Heart left ventricle (tissue), 13 donors: ENCODE results near the gene CGB3.

ENCODE experiments used
- POLR2A ChIP-seq, 2 donors: fragments of 450-650 bp; IDR thresholded peaks; one replicate each; pipeline ENCODE4 v1.6.1; 2017; ENCODE audit warnings: antibody characterized with exemption in 2 of 2, mild to moderate bottlenecking in 2 of 2, moderate library complexity in 2 of 2
- TF ChIP-seq, protein P1 (sequence below), 12 donors: fragments of 200-600 bp; sonication (generic) in 4 of 12; IDR thresholded peaks; one replicate each; pipeline versions ENCODE4 v1.5.0 to v1.8.0; 2018 to 2022; ENCODE audit warnings: antibody characterized with exemption in 12 of 12, mild to moderate bottlenecking in 5 of 12
- donor health status: ischemic (EF 13 %, LVEDD 7.1; RV severe dilation, severe dysfunction).
- donor health status: DM: no; HTN: yes; CAD: no.
- donor health status: DM: no; HTN: no; CAD: no.
- donor health status: ischemic (EF 25% LVEDD 6.9; RV normal size, moderate dysfunction).
- donor health status: ischemic (EF 25% LVEDD 5.7; RV mildly dilated, moderate dysfunction).
- donor health status: ischemic (EF 35%, LVEDD 5.7; RV mildly dilated, moderate dysfunction).
- donor health status: nonischemic (EF 11% LVEDD 7.7; RV severe dilation, severe dysfunction).
- donor health status: DM: yes; HTN: yes; CAD: no.
- donor health status: PGD.
- donor health status: ischemic (EF 29% LVEDD 5.4; RV normal size, mild dysfunction).
- donor health status: nonischemic (EF 23%, LVEDD 6.1; RV moderate dilation, normal function).

- TF ChIP-seq, protein P1, sequence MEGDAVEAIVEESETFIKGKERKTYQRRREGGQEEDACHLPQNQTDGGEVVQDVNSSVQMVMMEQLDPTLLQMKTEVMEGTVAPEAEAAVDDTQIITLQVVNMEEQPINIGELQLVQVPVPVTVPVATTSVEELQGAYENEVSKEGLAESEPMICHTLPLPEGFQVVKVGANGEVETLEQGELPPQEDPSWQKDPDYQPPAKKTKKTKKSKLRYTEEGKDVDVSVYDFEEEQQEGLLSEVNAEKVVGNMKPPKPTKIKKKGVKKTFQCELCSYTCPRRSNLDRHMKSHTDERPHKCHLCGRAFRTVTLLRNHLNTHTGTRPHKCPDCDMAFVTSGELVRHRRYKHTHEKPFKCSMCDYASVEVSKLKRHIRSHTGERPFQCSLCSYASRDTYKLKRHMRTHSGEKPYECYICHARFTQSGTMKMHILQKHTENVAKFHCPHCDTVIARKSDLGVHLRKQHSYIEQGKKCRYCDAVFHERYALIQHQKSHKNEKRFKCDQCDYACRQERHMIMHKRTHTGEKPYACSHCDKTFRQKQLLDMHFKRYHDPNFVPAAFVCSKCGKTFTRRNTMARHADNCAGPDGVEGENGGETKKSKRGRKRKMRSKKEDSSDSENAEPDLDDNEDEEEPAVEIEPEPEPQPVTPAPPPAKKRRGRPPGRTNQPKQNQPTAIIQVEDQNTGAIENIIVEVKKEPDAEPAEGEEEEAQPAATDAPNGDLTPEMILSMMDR (IDR thresholded peaks at IDR 0.05), result no peak
- no peak for TF ChIP-seq POLR2A (IDR thresholded peaks at IDR 0.05)
Observed at GRCh38 chr19:48988286-48988685, 35.8 kb downstream of the CGB3 start.
